Measurements from ENCODE around the gene MARCHF2.

MARCHF2 gene

DNA sequence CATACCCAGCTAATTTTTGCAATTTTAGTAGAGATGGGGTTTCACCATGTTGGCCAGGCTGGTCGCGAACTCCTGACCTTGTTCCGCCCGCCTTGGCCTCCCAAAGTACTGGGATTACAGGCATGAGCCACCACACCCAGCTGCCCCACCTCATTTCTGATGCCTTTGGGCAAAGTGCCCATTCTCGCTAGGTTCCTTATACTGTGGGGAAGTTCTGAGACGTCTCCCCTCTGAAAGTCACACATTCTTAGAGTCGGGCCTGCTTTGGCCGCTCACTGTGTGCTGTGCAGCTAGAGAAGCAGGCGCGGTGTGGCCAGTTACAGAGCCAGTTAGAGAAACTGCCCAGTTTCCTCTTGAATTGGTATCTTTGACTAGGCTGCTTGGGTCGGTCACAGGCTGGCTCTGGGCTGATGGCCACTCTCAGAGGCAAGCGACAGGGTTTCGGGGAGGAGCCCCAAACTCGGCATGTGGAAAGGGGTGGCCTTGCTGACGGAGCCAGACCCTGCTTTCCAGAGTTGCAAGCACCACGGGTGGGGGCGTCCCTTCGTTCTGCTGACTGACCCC is 71.3 kb downstream of the MARCHF2 start:
- no peak overlapping the region for H3K4me3 ChIP-seq (ENCODE audit: low read length in 2 of 2)

DNA sequence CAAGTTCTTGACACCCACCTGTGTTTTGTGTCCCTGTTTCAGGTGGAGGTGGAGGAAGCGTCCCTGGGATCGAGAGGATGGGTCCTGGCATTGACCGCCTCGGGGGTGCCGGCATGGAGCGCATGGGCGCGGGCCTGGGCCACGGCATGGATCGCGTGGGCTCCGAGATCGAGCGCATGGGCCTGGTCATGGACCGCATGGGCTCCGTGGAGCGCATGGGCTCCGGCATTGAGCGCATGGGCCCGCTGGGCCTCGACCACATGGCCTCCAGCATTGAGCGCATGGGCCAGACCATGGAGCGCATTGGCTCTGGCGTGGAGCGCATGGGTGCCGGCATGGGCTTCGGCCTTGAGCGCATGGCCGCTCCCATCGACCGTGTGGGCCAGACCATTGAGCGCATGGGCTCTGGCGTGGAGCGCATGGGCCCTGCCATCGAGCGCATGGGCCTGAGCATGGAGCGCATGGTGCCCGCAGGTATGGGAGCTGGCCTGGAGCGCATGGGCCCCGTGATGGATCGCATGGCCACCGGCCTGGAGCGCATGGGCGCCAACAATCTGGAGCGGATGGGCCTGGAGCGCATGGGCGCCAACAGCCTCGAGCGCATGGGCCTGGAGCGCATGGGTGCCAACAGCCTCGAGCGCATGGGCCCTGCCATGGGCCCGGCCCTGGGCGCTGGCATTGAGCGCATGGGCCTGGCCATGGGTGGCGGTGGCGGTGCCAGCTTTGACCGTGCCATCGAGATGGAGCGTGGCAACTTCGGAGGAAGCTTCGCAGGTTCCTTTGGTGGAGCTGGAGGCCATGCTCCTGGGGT is 72.7 kb downstream of the MARCHF2 start:
- Histone ChIP-seq H4K8ac (ENCODE audit: low read depth, low read length) (no peak overlapping the region), H3K9ac (ENCODE audit: low read depth, low read length, poor library complexity) (peak overlapping the region; percentile 33), H2AK5ac (ENCODE audit: low read depth, low read length) (peak overlapping the region; percentile 48), H3K23ac (ENCODE audit: low read depth, low read length, poor library complexity) (peak overlapping the region; percentile 86), H3K18ac (ENCODE audit: low read length) (peak overlapping the region; percentile 81), H2BK120ac (ENCODE audit: low read depth, low read length) (peak overlapping the region; percentile 20), H2AFZ (ENCODE audit: low read length) (no peak overlapping the region), H3K79me1 (ENCODE audit: low read depth, low read length) (peaks cover 22% of the 10 kb centered on the region), H3K9me3 (replicated peaks in 1 of 2; ENCODE audit: control insufficient read depth in 2 of 2, insufficient read depth in 1 of 2, low read depth in 1 of 2, low read length in 2 of 2) (no peaks in the 10 kb centered on the region), H2BK15ac (ENCODE audit: low read length) (no peak overlapping the region), H3K27me3 (ENCODE audit: control insufficient read depth in 3 of 3, insufficient read depth in 3 of 3, low read depth in 1 of 3, low read length in 3 of 3) (no peaks in the 10 kb centered on the region), H3K14ac (ENCODE audit: low read length) (peak overlapping the region; percentile 77), H3K4me1 (ENCODE audit: control insufficient read depth in 2 of 2, insufficient read depth in 1 of 2, low read depth in 1 of 2, low read length in 2 of 2) (peaks cover 26 to 38% of the 10 kb centered on the region in 2 donors), H2BK5ac (ENCODE audit: low read length) (peak overlapping the region; percentile 42), H4K91ac (ENCODE audit: low read depth, low read length, poor library complexity) (no peak overlapping the region), H2BK12ac (ENCODE audit: low read length) (no peak overlapping the region), H3K4me3 (ENCODE audit: low read length in 2 of 2) (no peak overlapping the region), H3K36me3 (replicated peaks in 1 of 2; ENCODE audit: control insufficient read depth in 2 of 2, insufficient read depth in 2 of 2, low read length in 2 of 2) (peaks cover 51 to 98% of the 10 kb centered on the region in 2 donors), H3K27ac (replicated peaks; ENCODE audit: low read length) (peak overlapping the region; percentile 96), H3K4ac (ENCODE audit: low read length) (peak overlapping the region; percentile 30), H3K4me2 (ENCODE audit: insufficient read depth, low read length, poor library complexity, severe bottlenecking) (no peak overlapping the region)
- DNase-seq (ENCODE audit: low spot score), result no peak
- WGBS, 2 donors (ENCODE audit: extremely low coverage in 2 of 2, insufficient read length in 2 of 2, insufficient replicate concordance in 1 of 2), result no CpG with 5 or more reads among the region's 62 CpGs

More for the DNA sequence above, 71.3 kb downstream of the MARCHF2 start:
- Histone ChIP-seq H3K4ac (ENCODE audit: low read length) (no peak overlapping the region), H2BK12ac (ENCODE audit: low read length) (no peak overlapping the region), H3K14ac (ENCODE audit: low read length) (no peak overlapping the region), H2AFZ (ENCODE audit: low read length) (no peak overlapping the region), H4K8ac (ENCODE audit: low read depth, low read length) (no peak overlapping the region), H2AK5ac (ENCODE audit: low read depth, low read length) (no peak overlapping the region), H3K36me3 (replicated peaks in 1 of 2; ENCODE audit: control insufficient read depth in 2 of 2, insufficient read depth in 2 of 2, low read length in 2 of 2) (peaks cover 49 to 94% of the 10 kb centered on the region in 2 donors), H4K91ac (ENCODE audit: low read depth, low read length, poor library complexity) (no peak overlapping the region), H3K23ac (ENCODE audit: low read depth, low read length, poor library complexity) (peak overlapping the region; percentile 29), H3K27me3 (ENCODE audit: control insufficient read depth in 3 of 3, insufficient read depth in 3 of 3, low read depth in 1 of 3, low read length in 3 of 3) (no peaks in the 10 kb centered on the region), H3K4me1 (ENCODE audit: control insufficient read depth in 2 of 2, insufficient read depth in 1 of 2, low read depth in 1 of 2, low read length in 2 of 2) (peaks cover 26 to 29% of the 10 kb centered on the region in 2 donors), H3K9ac (ENCODE audit: low read depth, low read length, poor library complexity) (no peak overlapping the region), H3K9me3 (replicated peaks in 1 of 2; ENCODE audit: control insufficient read depth in 2 of 2, insufficient read depth in 1 of 2, low read depth in 1 of 2, low read length in 2 of 2) (no peaks in the 10 kb centered on the region), H3K27ac (replicated peaks; ENCODE audit: low read length) (peak overlapping the region; percentile 17), H2BK5ac (ENCODE audit: low read length) (no peak overlapping the region), H3K79me1 (ENCODE audit: low read depth, low read length) (peaks cover 16% of the 10 kb centered on the region), H2BK15ac (ENCODE audit: low read length) (no peak overlapping the region), H3K18ac (ENCODE audit: low read length) (no peak overlapping the region), H3K4me2 (ENCODE audit: insufficient read depth, low read length, poor library complexity, severe bottlenecking) (no peak overlapping the region), H2BK120ac (ENCODE audit: low read depth, low read length) (no peak overlapping the region)
- no peak for DNase-seq (ENCODE audit: low spot score)
- no CpG with 5 or more reads among the region's 18 CpGs for WGBS, 2 donors (ENCODE audit: extremely low coverage in 2 of 2, insufficient read length in 2 of 2, insufficient replicate concordance in 1 of 2)

DNA sequence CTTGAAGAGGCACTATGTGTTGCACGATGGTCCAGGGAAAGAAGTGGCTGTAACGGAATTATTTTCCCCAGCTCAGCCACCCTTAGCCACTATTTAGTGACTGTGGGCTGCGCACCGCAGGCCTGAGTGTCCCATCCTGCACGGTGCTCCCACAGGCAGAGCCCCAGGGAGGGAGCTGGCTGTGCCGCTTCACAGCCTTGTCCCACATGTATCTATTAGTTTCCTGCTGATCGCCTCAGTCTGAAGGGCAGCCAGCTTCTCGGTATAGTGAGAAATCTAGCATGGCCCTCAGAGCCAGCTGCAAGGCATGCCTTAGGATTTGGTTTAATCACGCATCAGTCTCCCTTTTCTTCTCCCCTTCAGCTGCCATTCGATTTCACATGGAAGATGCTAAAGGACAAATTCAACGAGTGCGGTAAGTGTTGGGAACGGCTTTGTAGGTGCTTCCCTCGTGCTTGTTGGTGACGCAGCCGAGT is 73.6 kb downstream of the MARCHF2 start:
- Histone ChIP-seq H3K4me3 (ENCODE audit: low read length in 2 of 2) (no peak overlapping the region), H3K36me3 (replicated peaks in 1 of 2; ENCODE audit: control insufficient read depth in 2 of 2, insufficient read depth in 2 of 2, low read length in 2 of 2) (peaks cover 49 to 90% of the 10 kb centered on the region in 2 donors), H2BK15ac (ENCODE audit: low read length) (no peak overlapping the region), H2AFZ (ENCODE audit: low read length) (no peak overlapping the region), H3K23ac (ENCODE audit: low read depth, low read length, poor library complexity) (no peak overlapping the region), H3K9ac (ENCODE audit: low read depth, low read length, poor library complexity) (peak overlapping the region; percentile 38), H3K4me1 (ENCODE audit: control insufficient read depth in 2 of 2, insufficient read depth in 1 of 2, low read depth in 1 of 2, low read length in 2 of 2) (peaks cover 26 to 38% of the 10 kb centered on the region in 2 donors), H3K14ac (ENCODE audit: low read length) (no peak overlapping the region), H2AK5ac (ENCODE audit: low read depth, low read length) (peak overlapping the region; percentile 14), H3K27me3 (ENCODE audit: control insufficient read depth in 3 of 3, insufficient read depth in 3 of 3, low read depth in 1 of 3, low read length in 3 of 3) (no peaks in the 10 kb centered on the region), H3K79me1 (ENCODE audit: low read depth, low read length) (peaks cover 20% of the 10 kb centered on the region), H2BK5ac (ENCODE audit: low read length) (no peak overlapping the region), H3K4me2 (ENCODE audit: insufficient read depth, low read length, poor library complexity, severe bottlenecking) (no peak overlapping the region), H2BK120ac (ENCODE audit: low read depth, low read length) (no peak overlapping the region), H3K27ac (replicated peaks; ENCODE audit: low read length) (peak overlapping the region; percentile 96), H2BK12ac (ENCODE audit: low read length) (no peak overlapping the region), H3K4ac (ENCODE audit: low read length) (no peak overlapping the region), H3K9me3 (replicated peaks in 1 of 2; ENCODE audit: control insufficient read depth in 2 of 2, insufficient read depth in 1 of 2, low read depth in 1 of 2, low read length in 2 of 2) (no peaks in the 10 kb centered on the region), H4K91ac (ENCODE audit: low read depth, low read length, poor library complexity) (no peak overlapping the region), H4K8ac (ENCODE audit: low read depth, low read length) (no peak overlapping the region), H3K18ac (ENCODE audit: low read length) (peak overlapping the region; percentile 6)
- WGBS, 2 donors (ENCODE audit: extremely low coverage in 2 of 2, insufficient read length in 2 of 2, insufficient replicate concordance in 1 of 2), result no CpG with 5 or more reads among the region's 16 CpGs
- no peak for DNase-seq (ENCODE audit: low spot score)

Measured in neuronal stem cell (in vitro differentiated cells).